HG02623 (cell line): ENCODE measurements around the gene ADK.
"Not testable (repeated sequence)": the region's sequence is repeated elsewhere in the genome, so short reads cannot be mapped to it uniquely, and the experiment has no call there.

ENCODE experiments used
- ATAC-seq: cut with Tn5 transposase; IDR thresholded peaks from one replicate; pipeline ENCODE4 v1.9.1; 2021; ENCODE audit warnings: moderate library complexity; ENCODE audit not compliant: unreplicated experiment

ADK gene

DNA sequence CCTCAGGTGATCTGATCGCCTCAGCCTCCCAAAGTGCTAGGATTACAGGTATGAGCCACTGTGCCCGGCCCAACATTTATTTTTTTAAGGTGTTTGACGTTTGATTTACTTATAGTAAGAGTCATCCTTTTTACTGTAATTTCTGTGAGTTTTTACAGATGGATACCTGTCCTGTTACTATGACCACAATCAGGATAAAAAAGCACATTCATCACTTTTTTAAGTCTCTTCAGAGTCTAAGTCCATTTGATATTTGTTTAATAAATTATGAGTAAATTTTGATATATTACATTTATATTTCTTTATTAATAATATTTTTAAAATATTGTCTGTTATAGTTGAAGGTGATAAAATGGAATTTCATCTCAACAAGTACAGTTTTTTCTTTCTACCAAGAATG, 374.9 kb downstream of the ADK start:
- no peak for ATAC-seq

DNA sequence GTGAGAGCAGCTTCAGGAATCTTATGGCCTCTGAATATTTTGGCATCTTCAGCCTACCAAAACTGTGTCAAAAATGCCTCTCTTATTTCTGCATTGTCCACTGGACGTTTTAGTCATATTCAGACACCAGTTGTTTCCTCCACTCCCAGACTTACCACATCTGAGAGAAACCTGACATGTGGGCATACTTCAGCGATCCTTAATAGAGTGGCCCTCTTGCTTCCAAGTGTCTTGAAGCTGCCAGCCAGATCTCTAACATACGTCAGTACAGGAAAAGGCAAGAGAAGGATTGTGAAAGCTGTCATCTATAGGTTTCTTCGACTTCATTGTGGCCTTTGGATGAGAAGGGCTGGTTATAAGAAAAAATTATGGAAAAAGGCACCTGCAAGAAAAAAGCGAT, 376.6 kb downstream of the ADK start:
- not testable (repeated sequence) for ATAC-seq

DNA sequence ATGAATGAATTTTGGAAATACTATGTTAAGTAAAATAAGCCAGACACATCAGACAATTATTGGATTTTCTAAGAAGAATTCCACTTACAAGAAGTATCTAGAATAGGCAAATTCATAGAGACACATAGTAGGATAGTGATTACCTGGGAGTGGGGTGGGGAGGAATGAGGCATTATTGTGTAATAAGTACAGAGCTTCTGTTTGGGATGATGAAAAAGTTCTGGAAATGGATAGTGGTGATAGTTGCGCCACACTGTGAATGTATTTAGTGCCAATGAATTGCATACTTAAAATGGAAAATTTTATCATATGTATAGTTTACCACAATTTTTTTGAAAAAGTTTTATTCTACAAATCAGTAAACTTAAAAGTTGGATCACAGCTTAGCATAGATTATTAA, 378.2 kb downstream of the ADK start:
- ATAC-seq, result no peak

DNA sequence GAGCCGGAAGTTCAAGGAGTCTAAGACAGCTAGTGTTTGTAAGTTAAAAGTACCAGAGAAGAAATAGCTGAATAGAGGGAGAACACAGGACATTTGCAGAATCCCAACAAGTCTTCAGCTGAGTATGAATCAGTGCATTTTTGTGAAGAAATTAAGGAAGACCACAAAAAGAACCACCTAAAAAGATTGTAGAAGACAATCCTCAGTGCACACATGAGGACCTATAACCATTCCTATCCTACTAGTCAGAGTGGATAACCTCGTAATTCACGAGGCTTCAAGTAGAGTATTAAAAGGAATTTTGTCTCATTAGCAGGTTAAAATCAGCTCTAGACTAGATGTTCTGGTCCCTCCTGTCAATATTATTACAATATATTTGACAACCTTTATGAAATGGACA, 380.0 kb downstream of the ADK start:
- no peak for ATAC-seq

DNA sequence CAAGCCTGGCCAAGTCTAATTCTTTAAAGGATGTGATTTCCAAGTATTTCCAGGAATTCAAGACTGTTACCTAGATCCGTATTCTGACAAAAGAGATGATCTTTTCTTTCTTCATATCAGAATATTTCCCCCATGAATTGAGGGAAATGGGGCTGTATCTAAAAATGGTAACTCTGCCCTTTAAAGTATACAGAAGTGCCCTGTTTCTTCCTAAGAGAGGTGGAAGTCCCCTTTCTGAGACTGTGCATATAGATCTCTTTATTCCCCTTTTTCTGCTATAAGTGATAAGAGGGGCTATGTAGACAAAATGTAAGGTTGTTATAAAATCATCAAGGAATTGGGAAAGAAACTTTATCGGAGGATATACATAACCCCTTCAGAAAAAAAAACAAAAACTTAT, 388.3 kb downstream of the ADK start:
- no peak for ATAC-seq

DNA sequence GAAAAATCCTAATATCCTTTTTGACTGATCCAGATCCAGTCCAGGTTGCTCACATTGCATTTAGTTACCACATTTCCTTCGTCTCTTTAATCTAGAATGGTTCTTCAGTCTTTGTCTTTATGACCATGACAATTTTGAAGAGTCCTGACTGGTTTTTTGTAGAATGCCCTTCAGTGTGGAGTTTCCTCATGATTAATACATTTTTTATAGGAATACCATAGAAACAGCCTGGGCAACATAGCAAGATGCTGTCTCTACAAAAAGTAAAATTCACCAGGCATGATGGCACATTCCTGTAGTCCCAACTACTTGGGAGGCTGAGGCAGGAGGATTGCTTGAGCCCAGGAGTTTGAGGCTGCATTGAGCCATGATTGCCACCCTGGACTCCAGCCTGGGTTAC, 390.4 kb downstream of the ADK start:
- ATAC-seq, result no peak

DNA sequence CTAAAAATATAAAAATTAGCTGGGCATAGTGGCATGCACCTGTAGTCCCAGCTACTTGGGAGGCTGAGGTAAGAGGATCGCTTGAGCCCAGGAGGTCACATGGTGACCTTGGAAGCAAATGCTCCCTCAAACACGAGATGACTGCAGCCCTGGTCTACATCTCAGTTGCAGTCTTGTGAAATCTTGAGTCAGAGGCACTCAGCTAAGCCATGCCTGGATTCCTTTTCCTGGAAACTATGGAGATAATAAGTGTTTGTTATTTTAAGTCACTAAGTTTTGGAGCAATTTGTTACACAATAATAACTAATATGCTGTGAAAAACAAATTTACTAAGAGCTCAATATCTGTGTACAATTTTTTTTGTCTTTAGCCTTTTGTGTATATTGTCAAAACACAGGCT, 391.1 kb downstream of the ADK start:
- no peak for ATAC-seq

DNA sequence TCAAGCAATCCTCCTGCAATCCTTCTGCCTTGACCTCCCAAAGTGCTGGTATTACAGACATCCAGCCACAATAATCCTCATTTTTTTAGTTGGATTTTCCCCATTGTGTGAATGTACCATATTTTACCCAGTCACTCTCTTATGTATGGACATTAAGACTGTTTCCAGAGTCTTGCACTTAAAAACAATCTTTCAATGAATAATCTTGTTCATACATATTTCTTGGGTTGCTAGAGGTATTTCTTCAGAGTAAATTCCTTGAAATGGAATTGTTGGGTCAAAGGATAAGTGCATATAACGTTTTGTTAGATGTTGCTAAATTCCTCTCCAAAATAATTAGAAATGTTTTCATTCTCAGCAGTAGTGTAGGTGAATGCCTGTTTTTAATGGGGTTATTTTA, 392.3 kb downstream of the ADK start:
- no peak for ATAC-seq

DNA sequence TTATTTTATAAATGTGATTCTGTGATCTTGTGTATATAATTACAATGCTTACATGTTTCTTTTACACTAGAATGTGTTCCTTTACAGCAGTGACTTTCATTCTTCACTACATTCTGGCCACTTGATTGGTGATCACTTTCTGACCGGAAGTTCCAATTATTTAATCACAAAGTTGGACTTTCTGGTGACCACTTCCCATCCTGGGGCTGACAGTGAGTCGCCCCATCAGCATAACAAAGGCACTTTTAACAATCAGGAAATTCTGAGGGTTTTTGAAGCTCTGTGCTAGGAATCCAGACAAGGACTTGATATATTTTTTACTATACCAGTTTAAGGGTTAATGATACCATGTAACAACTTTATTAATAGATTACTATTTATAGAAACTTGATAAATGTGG, 393.1 kb downstream of the ADK start:
- no peak for ATAC-seq

DNA sequence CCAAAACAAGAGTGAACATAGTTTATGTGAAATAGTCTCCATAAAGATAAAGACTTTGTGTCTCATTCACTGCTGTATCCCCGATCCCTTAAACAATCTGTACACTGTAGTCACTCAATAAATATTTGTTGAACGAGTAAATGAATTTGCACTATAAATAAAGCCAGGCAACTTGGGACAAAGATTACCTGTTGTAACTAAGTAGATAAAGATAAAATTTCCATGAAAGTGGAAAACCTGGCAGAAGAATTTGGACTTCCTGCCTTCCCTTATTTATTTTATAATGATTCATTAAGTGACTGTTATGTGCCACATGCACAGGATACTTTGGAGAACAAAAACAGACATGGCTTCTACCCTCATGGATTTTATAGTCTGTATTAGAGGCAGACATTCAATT, 397.7 kb downstream of the ADK start:
- no peak for ATAC-seq

DNA sequence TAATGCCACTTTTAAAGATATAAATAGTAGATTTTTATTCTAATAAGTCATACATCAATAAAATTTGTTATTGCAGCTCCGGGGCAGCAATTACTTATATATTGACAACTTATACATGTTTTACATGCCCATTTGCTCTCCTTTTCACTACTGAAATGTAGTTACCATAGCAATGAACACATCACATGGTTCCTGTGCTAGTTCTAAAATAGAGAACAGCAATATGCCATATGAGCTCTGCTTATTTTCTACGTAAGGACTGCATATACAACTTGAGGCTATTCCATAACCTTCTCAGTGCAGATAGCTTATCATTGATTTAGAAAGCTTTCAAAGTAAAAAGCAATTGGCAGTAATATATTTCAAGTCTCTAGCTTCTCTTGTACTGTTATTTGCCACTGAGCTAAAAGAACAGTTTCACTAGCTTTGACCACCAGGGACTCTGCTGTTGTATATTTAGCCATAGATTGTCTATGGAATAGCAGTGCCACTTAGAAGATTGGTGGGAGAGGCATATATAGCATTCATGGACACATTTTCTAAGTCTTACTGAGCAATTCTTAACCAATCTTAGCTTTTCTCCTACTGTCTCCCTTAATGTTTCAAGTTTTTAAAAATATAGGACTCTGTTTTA, 405.2 kb downstream of the ADK start:
- no peak for ATAC-seq

DNA sequence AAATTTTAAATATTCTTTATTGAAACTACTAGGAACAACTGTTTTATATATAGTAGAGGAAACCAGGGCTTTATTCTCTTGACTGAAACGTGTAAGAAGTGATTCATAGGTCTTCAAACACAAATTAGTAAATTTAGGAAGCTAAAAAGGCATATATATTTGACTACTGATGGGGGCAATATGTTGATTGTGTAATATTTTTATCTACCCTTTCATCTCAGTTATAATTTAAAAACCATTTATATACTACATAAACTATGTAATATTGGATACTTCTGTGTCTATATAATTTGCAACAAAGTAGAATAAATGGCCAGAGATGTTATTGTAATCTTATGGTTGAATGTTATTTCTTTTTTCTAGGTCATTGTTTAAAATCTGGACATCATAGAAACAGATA, 406.1 kb downstream of the ADK start:
- ATAC-seq, result no peak

DNA sequence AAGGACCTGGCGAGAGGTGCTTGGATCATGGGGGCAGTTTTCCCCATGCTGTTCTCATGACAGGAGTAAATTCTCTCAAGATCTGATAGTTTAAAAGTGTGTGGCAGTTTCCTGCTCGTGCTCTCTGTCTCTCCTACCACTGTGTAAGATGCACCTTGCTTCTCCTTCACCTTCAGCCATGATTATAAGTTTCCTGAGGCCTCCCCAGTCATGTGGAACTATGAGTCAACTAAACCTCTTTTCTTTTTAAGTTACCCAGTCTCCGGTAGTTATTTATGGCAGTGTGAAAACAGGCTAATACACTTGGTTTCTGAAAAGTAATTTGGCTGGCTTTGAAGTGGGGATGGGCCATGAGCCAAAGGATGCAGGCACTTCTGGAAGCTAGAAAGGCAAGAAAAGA, 407.4 kb downstream of the ADK start:
- no peak for ATAC-seq

DNA sequence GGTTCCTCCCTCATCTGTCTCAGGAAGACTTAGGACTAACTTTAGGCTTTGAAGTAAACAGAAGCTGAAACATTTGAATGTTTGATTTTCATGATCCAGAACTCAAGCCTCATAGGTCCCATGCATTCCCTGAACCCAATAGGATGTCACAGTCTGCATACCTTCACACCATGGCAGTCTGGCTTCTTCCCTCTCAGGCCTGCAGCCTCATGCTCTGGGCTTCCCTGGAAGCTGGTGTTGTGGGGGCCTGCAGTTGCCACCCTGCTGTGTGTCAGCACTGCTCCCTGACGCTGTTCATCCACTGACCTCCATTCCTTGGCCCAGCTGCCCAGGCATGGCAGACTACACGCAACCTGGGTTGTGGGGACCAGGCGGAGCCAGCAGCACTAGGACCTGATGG, 407.9 kb downstream of the ADK start:
- no peak for ATAC-seq

DNA sequence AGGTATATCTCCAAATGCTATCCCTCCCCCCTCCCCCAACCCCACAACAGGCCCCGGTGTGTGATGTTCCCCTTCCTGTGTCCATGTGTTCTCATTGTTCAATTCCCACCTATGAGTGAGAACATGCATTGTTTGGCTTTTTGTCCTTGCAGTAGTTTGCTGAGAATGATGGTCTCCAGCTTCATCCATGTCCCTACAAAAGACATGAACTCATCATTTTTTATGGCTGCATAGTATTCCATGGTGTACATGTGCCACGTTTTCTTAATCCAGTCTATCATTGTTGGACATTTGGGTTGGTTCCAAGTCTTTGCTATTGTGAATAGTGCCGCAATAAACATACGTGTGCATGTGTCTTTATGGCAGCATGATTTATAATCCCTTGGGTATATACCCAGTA, 417.9 kb downstream of the ADK start:
- ATAC-seq, result not testable (repeated sequence)

DNA sequence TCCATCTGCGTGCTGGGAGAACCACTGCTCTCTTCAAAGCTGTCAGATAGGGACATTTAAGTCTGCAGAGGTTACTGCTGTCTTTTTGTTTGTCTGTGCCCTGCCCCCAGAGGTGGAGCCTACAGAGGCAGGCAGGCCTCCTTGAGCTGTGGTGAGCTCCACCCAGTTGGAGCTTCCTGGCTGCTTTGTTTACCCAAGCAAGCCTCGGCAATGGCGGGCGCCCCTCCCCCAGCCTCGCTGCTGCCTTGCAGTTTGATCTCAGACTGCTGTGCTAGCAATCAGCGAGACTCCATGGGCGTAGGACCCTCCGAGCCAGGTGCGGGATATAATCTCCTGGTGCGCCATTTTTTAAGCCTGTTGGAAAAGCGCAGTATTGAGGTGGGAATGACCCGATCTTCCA, 422.5 kb downstream of the ADK start:
- not testable (repeated sequence) for ATAC-seq

DNA sequence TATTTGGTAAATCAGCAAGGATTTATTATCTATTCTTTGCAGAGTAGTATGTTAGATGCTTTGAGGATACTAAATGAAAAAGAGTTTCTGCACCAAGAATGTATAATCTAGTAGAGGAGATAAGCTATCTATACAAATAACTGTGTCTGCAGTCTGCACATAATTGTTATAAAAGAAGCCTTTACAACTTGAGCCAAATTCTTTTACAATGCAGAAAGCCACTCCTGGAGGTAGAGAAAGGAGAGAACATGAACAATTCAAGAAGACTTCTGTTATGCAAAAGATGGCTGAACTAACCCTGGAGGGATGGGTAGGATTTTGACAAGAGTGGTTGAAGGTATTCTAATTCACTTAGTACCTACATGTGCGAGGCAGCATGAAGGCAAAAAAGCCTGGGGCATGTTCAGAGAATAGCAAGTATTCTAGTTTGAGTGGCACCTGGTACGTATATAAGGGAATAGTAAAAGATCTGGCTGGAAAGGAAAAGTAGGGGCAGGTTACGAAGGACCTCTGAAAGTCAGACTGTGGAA, 424.2 kb downstream of the ADK start:
- no peak for ATAC-seq

DNA sequence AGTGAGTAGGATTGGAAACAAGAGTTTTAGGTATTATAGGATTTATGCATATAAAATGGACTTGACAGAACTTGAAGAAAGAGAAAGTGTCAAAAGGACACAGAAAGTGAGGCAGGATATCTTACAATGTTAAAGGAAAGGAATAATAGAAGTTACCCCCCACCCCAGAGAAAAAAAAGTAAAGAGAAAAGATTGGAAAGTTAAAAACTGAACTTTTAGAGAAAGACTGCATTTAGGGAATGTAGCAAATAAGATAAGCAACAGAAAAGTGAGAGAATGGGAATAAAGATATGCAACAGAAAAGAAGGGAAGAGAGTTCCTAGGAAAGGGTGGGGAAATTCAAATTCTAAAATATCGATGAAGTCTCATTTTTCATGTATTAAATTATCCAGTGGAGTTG, 424.9 kb downstream of the ADK start:
- ATAC-seq, result no peak

DNA sequence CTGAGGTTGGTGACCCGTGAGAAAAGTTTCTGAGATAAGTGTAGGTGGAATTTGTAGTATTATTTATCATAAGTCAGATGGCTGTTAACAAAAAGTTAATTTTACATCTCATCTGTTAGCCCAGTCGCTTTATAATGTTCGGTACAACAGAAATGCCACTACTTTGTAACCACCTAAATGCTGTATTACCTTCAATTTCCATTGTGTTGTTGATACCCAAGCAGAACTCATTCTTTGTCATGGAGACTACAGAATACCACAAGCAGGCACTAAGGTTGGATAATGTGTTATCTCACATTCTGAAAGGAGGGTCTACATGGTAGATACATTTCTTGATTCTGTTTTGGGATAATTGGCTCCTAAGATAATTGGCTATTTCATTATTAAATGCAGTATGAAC, 425.6 kb downstream of the ADK start:
- no peak for ATAC-seq

DNA sequence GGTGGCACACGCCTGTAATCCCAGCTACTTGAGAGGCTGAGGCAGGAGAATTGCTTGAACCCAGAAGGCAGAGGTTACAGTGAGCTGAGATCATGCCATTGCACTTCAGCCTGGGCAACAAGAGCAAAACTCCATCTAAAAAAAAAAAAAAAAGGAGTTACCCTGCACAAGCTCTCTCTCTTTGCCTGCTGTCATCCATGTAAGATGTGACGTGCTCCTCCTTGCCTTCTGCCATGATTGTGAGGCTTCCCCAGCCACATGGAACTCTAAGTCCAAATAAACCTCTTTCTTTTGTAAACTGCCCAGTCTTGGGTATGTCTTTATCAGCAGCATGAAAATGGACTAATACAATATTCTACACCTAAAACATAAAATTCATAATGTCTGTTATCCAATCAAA, 429.4 kb downstream of the ADK start:
- ATAC-seq, result not testable (repeated sequence)

DNA sequence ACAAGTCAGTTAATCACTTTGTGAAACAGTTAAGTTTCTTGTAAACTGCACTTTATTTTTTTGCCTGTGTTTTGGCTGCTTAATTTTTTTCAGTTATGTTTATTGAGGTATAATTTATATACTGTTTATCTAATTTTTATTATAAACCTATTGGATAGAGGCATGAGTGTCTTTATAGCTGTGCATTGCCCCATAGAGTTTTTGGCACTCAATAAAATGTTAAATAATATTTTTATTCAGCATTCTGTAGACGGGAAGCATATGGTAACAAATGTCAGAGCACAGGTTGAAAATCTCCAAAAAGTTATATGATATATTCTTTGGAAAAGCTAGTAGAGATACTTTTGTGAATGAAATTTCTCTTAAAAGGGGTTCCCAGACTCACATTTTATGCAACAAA, 431.5 kb downstream of the ADK start:
- ATAC-seq, result no peak

DNA sequence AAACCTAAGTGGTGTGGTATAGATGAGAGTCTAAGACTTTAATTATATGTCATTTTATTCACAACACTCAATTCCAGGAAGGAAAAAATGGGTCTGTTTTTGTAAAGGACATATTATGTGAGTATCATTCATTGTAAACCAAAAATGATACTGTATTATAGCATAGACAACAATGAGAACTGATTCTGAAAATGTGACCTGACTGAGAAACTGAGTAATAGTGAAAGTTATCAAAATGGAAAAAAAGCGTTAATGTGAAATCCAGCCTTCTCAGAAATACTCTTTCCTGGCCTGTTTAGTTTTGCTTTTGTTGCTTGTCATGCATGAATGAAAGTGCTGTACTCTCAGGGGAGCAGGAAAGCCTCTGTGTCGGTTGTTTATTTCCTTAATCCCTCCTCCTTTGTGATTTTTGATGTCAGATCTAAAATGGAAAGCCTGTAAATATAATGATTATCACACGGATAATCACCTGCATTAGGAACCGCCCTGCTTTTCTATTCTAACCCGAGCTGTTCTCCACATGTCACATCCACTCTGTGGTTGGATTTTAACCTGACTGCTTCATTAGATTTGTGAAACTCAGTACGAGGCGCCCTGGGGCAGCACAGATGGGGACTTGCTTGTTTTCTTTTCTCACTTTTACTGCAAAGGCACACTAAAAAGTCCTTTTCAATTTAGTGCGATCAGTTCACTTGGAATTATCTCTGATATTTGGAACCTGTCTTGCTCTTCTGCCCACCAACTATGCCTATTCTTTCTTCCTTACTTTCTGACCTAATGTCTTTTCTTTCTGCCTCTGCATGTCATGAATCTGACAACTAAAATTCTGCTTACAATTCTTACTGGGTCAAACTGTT, 434.4 kb downstream of the ADK start:
- peak; percentile 70 for ATAC-seq
